Prostate gland (tissue), 2 donors: ENCODE data around the gene PLA2G5.

Experiments used
- POLR2A ChIP-seq: fragments of 450-650 bp; IDR thresholded peaks from one replicate; pipeline ENCODE4 v1.6.1; 2016; ENCODE audit warnings: antibody characterized with exemption, mild to moderate bottlenecking
- POLR2AphosphoS5 ChIP-seq: sonication (generic); formaldehyde crosslinking; IDR thresholded peaks from one replicate; pipeline ENCODE4 v1.6.1; 2017; ENCODE audit warnings: antibody characterized with exemption
- TF ChIP-seq, protein P1 (sequence below), 4 experiments: fragments of 200-600 bp in 2 of 4; fragments of 450-650 bp in 2 of 4; sonication (generic) in 2 of 4; IDR thresholded peaks; 1 replicate in 3 of 4; 2 replicates in 1 of 4; pipeline ENCODE4 v1.5.1; 2016 to 2019; ENCODE audit warnings: antibody characterized with exemption in 4 of 4, mild to moderate bottlenecking in 2 of 4, moderate library complexity in 2 of 4

DNA sequence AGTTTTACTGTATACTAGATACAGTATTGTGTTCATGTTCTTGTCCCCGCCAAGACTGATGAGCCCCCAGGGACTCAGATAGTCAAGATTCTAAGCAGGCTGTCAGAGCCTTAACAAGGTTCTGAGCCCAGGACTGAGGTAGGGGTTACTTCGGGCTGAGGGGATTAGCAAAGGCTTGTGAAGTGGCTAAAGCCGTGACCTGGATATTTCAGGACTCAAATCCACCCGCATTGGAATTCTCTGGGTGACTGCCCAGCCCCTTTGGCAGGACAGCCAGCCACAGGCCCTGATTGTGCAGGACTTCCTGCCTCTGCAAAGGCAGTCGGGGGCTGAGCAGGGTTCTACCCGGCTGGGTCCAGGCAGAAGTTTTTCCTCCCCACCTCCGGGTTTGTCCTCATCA, at the start of gene PLA2G5:
- TF ChIP-seq, protein P1, sequence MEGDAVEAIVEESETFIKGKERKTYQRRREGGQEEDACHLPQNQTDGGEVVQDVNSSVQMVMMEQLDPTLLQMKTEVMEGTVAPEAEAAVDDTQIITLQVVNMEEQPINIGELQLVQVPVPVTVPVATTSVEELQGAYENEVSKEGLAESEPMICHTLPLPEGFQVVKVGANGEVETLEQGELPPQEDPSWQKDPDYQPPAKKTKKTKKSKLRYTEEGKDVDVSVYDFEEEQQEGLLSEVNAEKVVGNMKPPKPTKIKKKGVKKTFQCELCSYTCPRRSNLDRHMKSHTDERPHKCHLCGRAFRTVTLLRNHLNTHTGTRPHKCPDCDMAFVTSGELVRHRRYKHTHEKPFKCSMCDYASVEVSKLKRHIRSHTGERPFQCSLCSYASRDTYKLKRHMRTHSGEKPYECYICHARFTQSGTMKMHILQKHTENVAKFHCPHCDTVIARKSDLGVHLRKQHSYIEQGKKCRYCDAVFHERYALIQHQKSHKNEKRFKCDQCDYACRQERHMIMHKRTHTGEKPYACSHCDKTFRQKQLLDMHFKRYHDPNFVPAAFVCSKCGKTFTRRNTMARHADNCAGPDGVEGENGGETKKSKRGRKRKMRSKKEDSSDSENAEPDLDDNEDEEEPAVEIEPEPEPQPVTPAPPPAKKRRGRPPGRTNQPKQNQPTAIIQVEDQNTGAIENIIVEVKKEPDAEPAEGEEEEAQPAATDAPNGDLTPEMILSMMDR (IDR thresholded peaks at IDR 0.05), result no peak
- TF ChIP-seq POLR2AphosphoS5 (no peak), POLR2A (no peak)
